Ishikawa (cell line): ENCODE measurements around the gene HNMT.

Experiments used
- CEBPB ChIP-seq: IDR thresholded peaks from 2 replicates; pipeline ENCODE4 v1.6.1; 2012
- CREB1 ChIP-seq: IDR thresholded peaks from 2 replicates; pipeline ENCODE4 v1.6.1; 2012; ENCODE audit warnings: low read depth
- EGR1 ChIP-seq: IDR thresholded peaks from 2 replicates; pipeline ENCODE4 v1.6.1; 2012
- EP300 ChIP-seq: IDR thresholded peaks from 2 replicates; pipeline ENCODE4 v1.6.1; 2012; ENCODE audit warnings: borderline replicate concordance
- FOXM1 ChIP-seq: IDR thresholded peaks from 2 replicates; pipeline ENCODE4 v1.6.1; 2012; ENCODE audit warnings: low read depth, borderline replicate concordance
- MAX ChIP-seq: IDR thresholded peaks from 2 replicates; pipeline ENCODE4 v1.6.1; 2012
- NFIC ChIP-seq: IDR thresholded peaks from 2 replicates; pipeline ENCODE4 v1.6.1; 2012
- RAD21 ChIP-seq: IDR thresholded peaks from 2 replicates; pipeline ENCODE4 v1.6.1; 2012; ENCODE audit warnings: low read depth
- TAF1 ChIP-seq: IDR thresholded peaks from 2 replicates; pipeline ENCODE4 v1.6.1; 2012; ENCODE audit warnings: low read depth, mild to moderate bottlenecking
- TCF12 ChIP-seq: IDR thresholded peaks from 2 replicates; pipeline ENCODE4 v1.6.1; 2012; ENCODE audit warnings: low read depth
- TEAD4 ChIP-seq: IDR thresholded peaks from 2 replicates; pipeline ENCODE4 v1.6.1; 2012
- YY1 ChIP-seq: IDR thresholded peaks from 2 replicates; pipeline ENCODE4 v1.6.1; 2012; ENCODE audit warnings: low read depth
- ZBTB7A ChIP-seq: IDR thresholded peaks from 2 replicates; pipeline ENCODE4 v1.6.1; 2012; ENCODE audit warnings: low read depth
- TF ChIP-seq, protein P1 (sequence below): IDR thresholded peaks from 2 replicates; pipeline ENCODE4 v1.6.1; 2012; ENCODE audit warnings: low read depth, mild to moderate bottlenecking

HNMT gene

DNA sequence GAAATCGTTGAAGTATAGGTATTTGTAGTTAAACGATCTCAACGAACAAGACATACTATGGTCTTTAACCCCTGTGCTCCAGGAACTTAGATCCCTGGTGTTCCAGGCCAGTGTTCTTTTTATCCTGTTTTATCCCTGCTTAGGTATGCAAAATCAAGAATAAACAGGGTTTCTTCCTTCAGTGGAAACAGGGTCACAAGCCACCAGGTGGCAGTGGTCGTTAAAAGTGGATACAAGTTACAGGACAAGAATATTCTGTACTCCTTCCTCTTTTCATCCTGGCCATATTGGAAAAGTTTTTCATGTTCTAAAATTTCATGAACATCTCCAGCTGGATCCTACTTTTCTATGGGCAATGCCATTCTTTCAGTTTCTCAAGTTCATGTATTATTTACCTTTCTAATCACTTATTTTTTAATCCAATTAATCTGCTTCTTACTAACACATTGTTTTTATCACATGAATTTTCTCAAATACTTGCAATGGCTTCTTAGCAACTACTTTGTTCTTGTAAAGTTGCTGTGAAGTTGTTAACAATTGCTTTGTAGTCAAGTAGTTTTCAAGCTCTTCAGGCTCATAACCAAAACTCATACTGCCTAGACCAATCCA is 16.4 kb upstream of the HNMT start:
- TF ChIP-seq NFIC (no peak), EGR1 (no peak), CEBPB (no peak), RAD21 (peak; percentile 80), CREB1 (no peak), FOXM1 (no peak), YY1 (no peak), EP300 (no peak), MAX (no peak)

GRCh38 chr2:137948894-137949293 is 15.4 kb upstream of the HNMT start:
- no peak for TF ChIP-seq NFIC
- TF ChIP-seq CEBPB: no peak

GRCh38 chr2:137950238-137950637 is 14.0 kb upstream of the HNMT start:
- TF ChIP-seq EP300: no peak
- no peak for TF ChIP-seq FOXM1
- no peak for TF ChIP-seq RAD21
- no peak for TF ChIP-seq CEBPB
- TF ChIP-seq YY1: no peak
- no peak for TF ChIP-seq MAX
- TF ChIP-seq NFIC: no peak
- TF ChIP-seq EGR1: no peak
- no peak for TF ChIP-seq ZBTB7A
- no peak for TF ChIP-seq TAF1
- no peak for TF ChIP-seq TCF12
- TF ChIP-seq CREB1: no peak
- TF ChIP-seq, protein P1, sequence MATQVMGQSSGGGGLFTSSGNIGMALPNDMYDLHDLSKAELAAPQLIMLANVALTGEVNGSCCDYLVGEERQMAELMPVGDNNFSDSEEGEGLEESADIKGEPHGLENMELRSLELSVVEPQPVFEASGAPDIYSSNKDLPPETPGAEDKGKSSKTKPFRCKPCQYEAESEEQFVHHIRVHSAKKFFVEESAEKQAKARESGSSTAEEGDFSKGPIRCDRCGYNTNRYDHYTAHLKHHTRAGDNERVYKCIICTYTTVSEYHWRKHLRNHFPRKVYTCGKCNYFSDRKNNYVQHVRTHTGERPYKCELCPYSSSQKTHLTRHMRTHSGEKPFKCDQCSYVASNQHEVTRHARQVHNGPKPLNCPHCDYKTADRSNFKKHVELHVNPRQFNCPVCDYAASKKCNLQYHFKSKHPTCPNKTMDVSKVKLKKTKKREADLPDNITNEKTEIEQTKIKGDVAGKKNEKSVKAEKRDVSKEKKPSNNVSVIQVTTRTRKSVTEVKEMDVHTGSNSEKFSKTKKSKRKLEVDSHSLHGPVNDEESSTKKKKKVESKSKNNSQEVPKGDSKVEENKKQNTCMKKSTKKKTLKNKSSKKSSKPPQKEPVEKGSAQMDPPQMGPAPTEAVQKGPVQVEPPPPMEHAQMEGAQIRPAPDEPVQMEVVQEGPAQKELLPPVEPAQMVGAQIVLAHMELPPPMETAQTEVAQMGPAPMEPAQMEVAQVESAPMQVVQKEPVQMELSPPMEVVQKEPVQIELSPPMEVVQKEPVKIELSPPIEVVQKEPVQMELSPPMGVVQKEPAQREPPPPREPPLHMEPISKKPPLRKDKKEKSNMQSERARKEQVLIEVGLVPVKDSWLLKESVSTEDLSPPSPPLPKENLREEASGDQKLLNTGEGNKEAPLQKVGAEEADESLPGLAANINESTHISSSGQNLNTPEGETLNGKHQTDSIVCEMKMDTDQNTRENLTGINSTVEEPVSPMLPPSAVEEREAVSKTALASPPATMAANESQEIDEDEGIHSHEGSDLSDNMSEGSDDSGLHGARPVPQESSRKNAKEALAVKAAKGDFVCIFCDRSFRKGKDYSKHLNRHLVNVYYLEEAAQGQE: no peak

- TF ChIP-seq NFIC (no peak), MAX (no peak), RAD21 (no peak), TCF12 (no peak), ZBTB7A (no peak), YY1 (no peak), TAF1 (no peak), FOXM1 (no peak), EGR1 (no peak), CEBPB (no peak)
- TF ChIP-seq, protein P1: no peak
These were observed 12.7 kb upstream of the HNMT start for GRCh38 chr2:137951586-137951985.

DNA sequence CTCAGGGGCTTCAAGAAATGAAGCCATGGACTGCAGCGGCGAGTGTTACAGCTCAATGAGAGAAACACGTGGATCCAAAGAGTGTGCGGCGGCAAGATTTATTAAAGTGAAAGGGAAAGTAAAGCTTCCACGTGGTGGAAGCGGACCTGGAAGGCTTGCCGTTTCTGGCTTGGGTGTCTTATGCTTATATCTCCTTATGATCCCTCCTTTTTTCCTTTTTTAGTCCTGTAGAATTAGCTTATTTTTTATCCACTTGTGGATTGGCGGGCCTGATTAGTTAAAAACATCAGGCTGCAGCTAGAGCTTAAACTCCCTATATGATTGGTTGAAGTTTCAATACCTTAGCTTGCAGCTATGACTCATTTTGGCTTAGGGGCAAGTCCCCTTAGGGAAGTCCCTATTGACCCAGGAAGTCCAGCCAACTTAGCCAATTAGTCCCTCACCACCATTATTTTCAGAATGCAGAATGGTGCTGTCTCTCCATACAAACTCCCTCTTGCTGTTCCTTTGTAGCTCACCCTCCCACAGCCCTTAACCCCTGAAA is 11.6 kb upstream of the HNMT start:
- TF ChIP-seq MAX: no peak
- TF ChIP-seq CREB1: no peak
- no peak for TF ChIP-seq NFIC
- TF ChIP-seq, protein P1: no peak
- no peak for TF ChIP-seq EGR1
- no peak for TF ChIP-seq FOXM1
- no peak for TF ChIP-seq YY1
- TF ChIP-seq EP300: no peak
- TF ChIP-seq TCF12: no peak
- no peak for TF ChIP-seq ZBTB7A
- no peak for TF ChIP-seq TEAD4
- no peak for TF ChIP-seq CEBPB
- no peak for TF ChIP-seq RAD21
